ENCODE data around the gene PDS5A.

The PDS5A gene

DNA sequence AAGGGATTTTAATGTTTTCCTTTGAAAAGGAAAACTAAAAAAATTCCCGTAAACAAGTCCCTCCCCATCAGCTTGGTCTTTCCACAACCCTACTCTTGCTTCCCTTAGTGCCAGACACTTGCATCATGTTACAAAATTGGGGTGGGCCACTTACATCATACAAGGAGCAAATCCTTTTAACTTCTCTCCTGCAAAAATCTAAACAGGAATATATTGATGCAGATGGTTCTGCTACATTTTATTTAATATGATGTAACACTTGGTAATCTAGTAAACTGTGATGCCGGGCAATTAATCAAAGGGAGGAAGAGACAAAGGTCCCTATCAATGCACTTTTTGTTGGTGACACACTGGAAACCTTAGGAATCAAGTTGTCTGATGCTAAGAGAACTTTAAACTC, 154.5 kb downstream of the PDS5A start:
- no peak overlapping the region for H3K4me2 ChIP-seq (ENCODE audit: low read depth, low read length)
- H3K9me2 ChIP-seq (replicated peaks; ENCODE audit: insufficient read depth, low read length) = no peaks in the 10 kb centered on the region
- DNase-seq = no peak
- no peak overlapping the region for H2AFZ ChIP-seq (ENCODE audit: low read length)
- no peaks in the 10 kb centered on the region for H4K20me1 ChIP-seq (ENCODE audit: insufficient read depth, low read length)
- H3K27ac ChIP-seq (ENCODE audit: low read length) = no peak overlapping the region
- no peaks in the 10 kb centered on the region for H3K27me3 ChIP-seq (replicated peaks; ENCODE audit: insufficient read depth, low read length)
- TF ChIP-seq EZH2 (optimal IDR thresholded peaks at IDR 0.05; ENCODE audit: low read depth, low read length) (no peak), CTCF (IDR thresholded peaks at IDR 0.05; ENCODE audit: low read length) (no peak), EZH2phosphoT487 (IDR thresholded peaks at IDR 0.05; ENCODE audit: low read length) (no peak)
- H3K79me2 ChIP-seq (ENCODE audit: low read length) = no peaks in the 10 kb centered on the region
- H3K9me3 ChIP-seq (replicated peaks; ENCODE audit: insufficient read depth, low read length) = no peaks in the 10 kb centered on the region
- no peak overlapping the region for H3K4me3 ChIP-seq (ENCODE audit: low read length)
- no peak overlapping the region for H3K9ac ChIP-seq (ENCODE audit: low read length)
- H3F3A ChIP-seq (ENCODE audit: insufficient read depth, low read length) = no peaks in the 10 kb centered on the region
- no peaks in the 10 kb centered on the region for H3K36me3 ChIP-seq (replicated peaks; ENCODE audit: insufficient read depth, low read length)
- no peaks in the 10 kb centered on the region for H3K4me1 ChIP-seq (ENCODE audit: low read length)

GRCh38 chr4:39822662-39823061, 155.0 kb downstream of the PDS5A start:
- H2AFZ ChIP-seq (ENCODE audit: low read length) = no peak overlapping the region

GRCh38 chr4:39821951-39822350, 155.8 kb downstream of the PDS5A start:
- DNase-seq = no peak
- H3K36me3 ChIP-seq (replicated peaks; ENCODE audit: insufficient read depth, low read length) = no peaks in the 10 kb centered on the region
- no peaks in the 10 kb centered on the region for H3K4me1 ChIP-seq (ENCODE audit: low read length)
- no peak overlapping the region for H3K27ac ChIP-seq (ENCODE audit: low read length)
- no peaks in the 10 kb centered on the region for H3F3A ChIP-seq (ENCODE audit: insufficient read depth, low read length)
- no peaks in the 10 kb centered on the region for H3K79me2 ChIP-seq (ENCODE audit: low read length)
- H2AFZ ChIP-seq (ENCODE audit: low read length) = no peak overlapping the region
- no peak overlapping the region for H3K9ac ChIP-seq (ENCODE audit: low read length)
- TF ChIP-seq CTCF (IDR thresholded peaks at IDR 0.05; ENCODE audit: low read length) (no peak), EZH2 (optimal IDR thresholded peaks at IDR 0.05; ENCODE audit: low read depth, low read length) (no peak), EZH2phosphoT487 (IDR thresholded peaks at IDR 0.05; ENCODE audit: low read length) (no peak)
- no peaks in the 10 kb centered on the region for H4K20me1 ChIP-seq (ENCODE audit: insufficient read depth, low read length)
- H3K4me3 ChIP-seq (ENCODE audit: low read length) = no peak overlapping the region
- H3K4me2 ChIP-seq (ENCODE audit: low read depth, low read length) = no peak overlapping the region
- H3K9me2 ChIP-seq (replicated peaks; ENCODE audit: insufficient read depth, low read length) = no peaks in the 10 kb centered on the region
- no peaks in the 10 kb centered on the region for H3K27me3 ChIP-seq (replicated peaks; ENCODE audit: insufficient read depth, low read length)
- H3K9me3 ChIP-seq (replicated peaks; ENCODE audit: insufficient read depth, low read length) = no peaks in the 10 kb centered on the region

More at GRCh38 chr4:39822662-39823061, 155.0 kb downstream of the PDS5A start:
- no peak overlapping the region for H3K9ac ChIP-seq (ENCODE audit: low read length)
- no peak for DNase-seq
- no peaks in the 10 kb centered on the region for H3K27me3 ChIP-seq (replicated peaks; ENCODE audit: insufficient read depth, low read length)
- no peaks in the 10 kb centered on the region for H4K20me1 ChIP-seq (ENCODE audit: insufficient read depth, low read length)
- no peak overlapping the region for H3K27ac ChIP-seq (ENCODE audit: low read length)
- TF ChIP-seq CTCF (IDR thresholded peaks at IDR 0.05; ENCODE audit: low read length) (no peak), EZH2 (optimal IDR thresholded peaks at IDR 0.05; ENCODE audit: low read depth, low read length) (no peak), EZH2phosphoT487 (IDR thresholded peaks at IDR 0.05; ENCODE audit: low read length) (no peak)
- H3K4me2 ChIP-seq (ENCODE audit: low read depth, low read length) = no peak overlapping the region
- H3F3A ChIP-seq (ENCODE audit: insufficient read depth, low read length) = no peaks in the 10 kb centered on the region
- H3K36me3 ChIP-seq (replicated peaks; ENCODE audit: insufficient read depth, low read length) = no peaks in the 10 kb centered on the region
- no peaks in the 10 kb centered on the region for H3K79me2 ChIP-seq (ENCODE audit: low read length)
- H3K4me3 ChIP-seq (ENCODE audit: low read length) = no peak overlapping the region
- H3K9me2 ChIP-seq (replicated peaks; ENCODE audit: insufficient read depth, low read length) = no peaks in the 10 kb centered on the region
- H3K4me1 ChIP-seq (ENCODE audit: low read length) = no peaks in the 10 kb centered on the region
- H3K9me3 ChIP-seq (replicated peaks; ENCODE audit: insufficient read depth, low read length) = no peaks in the 10 kb centered on the region

Data from MM.1S (cell line).